Cardiac muscle cell (in vitro differentiated cells and primary cell): Measurements from ENCODE around the gene OBSCN. TPM values are rescaled to one million over a fixed set of nuclear protein-coding genes. Genes with fewer than 3 reads are reported as not detected.

Experiments
- DNase-seq, 2 donors: peaks; one replicate each; pipeline versions ENCODE4 v3.0.0 to v3.0.0-alpha.2; 2010 to 2017; ENCODE audit warnings: low read depth in 1 of 2, low spot score in 1 of 2
- H3K27ac ChIP-seq: fragments of 200-600 bp; sonication (generic); 2 replicates; pipeline ENCODE4 v1.5.1; 2016
- H3K27me3 ChIP-seq: fragments of 200-600 bp; sonication (generic); 2 replicates; pipeline ENCODE4 v1.6.0; 2016; ENCODE audit warnings: control low read depth
- H3K36me3 ChIP-seq: fragments of 200-600 bp; sonication (generic); 2 replicates; pipeline ENCODE4 v1.5.1; 2016; ENCODE audit warnings: control low read depth
- H3K4me1 ChIP-seq: fragments of 200-600 bp; sonication (generic); 2 replicates; pipeline ENCODE4 v1.8.1; 2017; ENCODE audit warnings: low read depth, mild to moderate bottlenecking, mixed run types
- H3K4me3 ChIP-seq: fragments of 200-600 bp; sonication (generic); 2 replicates; pipeline ENCODE4 v1.5.1; 2016; ENCODE audit warnings: mild to moderate bottlenecking
- H3K9me3 ChIP-seq: fragments of 200-600 bp; sonication (generic); 2 replicates; pipeline ENCODE4 v1.5.1; 2017; ENCODE audit warnings: low read depth, mild to moderate bottlenecking, control low read depth
- CTCF ChIP-seq: IDR thresholded peaks from 2 replicates; pipeline ENCODE4 v1.5.1; 2012; ENCODE audit warnings: low read depth, mild to moderate bottlenecking, low read length
- polyA plus RNA-seq: library from polyadenylated mRNA; unstranded; fragments of >200 nt; fragmentation: Nextera tagmentation; extraction: Ambion mirVana; gene quantifications from 2 replicates; pipeline ENCODE4 v1.2.1, GENCODE V29; 2016
- total RNA-seq: library from RNA; depleted of rRNA; stranded (reverse); fragments of >200 nt; gene quantifications from 2 replicates; pipeline ENCODE4 v1.2.3, GENCODE V29; 2016

Gene OBSCN
- total and polyA plus RNA-seq, 2 experiments from 2014 or later = 87.1 to 390 TPM

GRCh38 chr1:228367798-228368791 lies 160.3 kb downstream of the OBSCN start:
- Histone ChIP-seq H3K36me3 (peaks cover 9% of the 10 kb centered on the region), H3K27me3 (no peaks in the 10 kb centered on the region), H3K4me1 (peaks cover 45% of the 10 kb centered on the region), H3K9me3 (no peaks in the 10 kb centered on the region), H3K27ac (peak overlapping the region; percentile 98), H3K4me3 (no peak overlapping the region)
- no peak for TF ChIP-seq CTCF
- DNase-seq = peak in 1 of 2 donors; percentile 60

GRCh38 chr1:228368801-228369607 lies 161.2 kb downstream of the OBSCN start:
- Histone ChIP-seq H3K9me3 (no peaks in the 10 kb centered on the region), H3K27me3 (no peaks in the 10 kb centered on the region), H3K4me3 (no peak overlapping the region), H3K36me3 (peaks cover 13% of the 10 kb centered on the region), H3K27ac (peak overlapping the region; percentile 98), H3K4me1 (peaks cover 45% of the 10 kb centered on the region)
- peak; percentile 77 to 97 for DNase-seq
- TF ChIP-seq CTCF = no peak

- peak overlapping the region; percentile 98 for H3K27ac ChIP-seq
- peaks cover 45% of the 10 kb centered on the region for H3K4me1 ChIP-seq
- peaks cover 21% of the 10 kb centered on the region for H3K36me3 ChIP-seq
- TF ChIP-seq CTCF = no peak
- H3K9me3 ChIP-seq = no peaks in the 10 kb centered on the region
- no peaks in the 10 kb centered on the region for H3K27me3 ChIP-seq
- H3K4me3 ChIP-seq = no peak overlapping the region
- DNase-seq = peak in 1 of 2 donors; percentile 41
These were observed 162.0 kb downstream of the OBSCN start for GRCh38 chr1:228369608-228370438.

DNA sequence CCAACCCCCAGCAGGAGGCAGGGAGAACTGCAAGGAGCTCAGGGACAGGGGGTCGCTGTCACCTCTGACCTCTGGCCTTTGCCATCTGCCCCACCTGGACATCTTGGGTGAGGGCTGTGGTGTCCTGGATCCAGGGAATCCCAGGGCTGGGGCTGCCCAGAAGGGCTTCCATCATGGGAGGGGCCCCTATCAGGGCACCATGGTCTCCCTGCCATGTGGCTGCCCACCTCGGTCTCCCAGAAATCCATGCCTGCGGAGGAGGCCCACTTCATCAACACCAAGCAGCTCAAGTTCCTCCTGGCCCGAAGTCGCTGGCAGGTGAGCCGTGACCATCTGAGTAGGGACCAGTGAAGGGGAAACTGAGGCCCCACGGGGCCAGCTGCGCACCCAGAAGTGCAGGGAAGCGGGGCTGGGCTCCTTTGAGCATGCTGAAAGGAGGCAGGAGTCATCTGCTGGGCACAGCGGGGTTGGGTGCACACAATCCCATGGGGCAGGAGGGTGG lies 162.6 kb downstream of the OBSCN start:
- DNase-seq = no peak
- no peaks in the 10 kb centered on the region for H3K9me3 ChIP-seq
- peaks cover 25% of the 10 kb centered on the region for H3K36me3 ChIP-seq
- H3K4me3 ChIP-seq = no peak overlapping the region
- H3K27ac ChIP-seq = peak overlapping the region; percentile 98
- H3K27me3 ChIP-seq = no peaks in the 10 kb centered on the region
- TF ChIP-seq CTCF = no peak
- H3K4me1 ChIP-seq = peaks cover 45% of the 10 kb centered on the region
